Hepatocyte (in vitro differentiated cells): Measurements from ENCODE around the gene MAP2K2.

Experiments
- EZH2phosphoT487 ChIP-seq: fragments of 200-600 bp; sonication (generic); IDR thresholded peaks from one replicate; pipeline ENCODE4 v1.6.1; 2018; ENCODE audit warnings: antibody characterized with exemption, mild to moderate bottlenecking, low read depth, moderate library complexity; ENCODE audit not compliant: unreplicated experiment, severe bottlenecking
- TF ChIP-seq, protein P1 (sequence below): fragments of 200-600 bp; sonication (generic); IDR thresholded peaks from 2 replicates; pipeline ENCODE4 v1.5.1; 2016; ENCODE audit warnings: antibody characterized with exemption, mild to moderate bottlenecking; ENCODE audit not compliant: poor library complexity

DNA sequence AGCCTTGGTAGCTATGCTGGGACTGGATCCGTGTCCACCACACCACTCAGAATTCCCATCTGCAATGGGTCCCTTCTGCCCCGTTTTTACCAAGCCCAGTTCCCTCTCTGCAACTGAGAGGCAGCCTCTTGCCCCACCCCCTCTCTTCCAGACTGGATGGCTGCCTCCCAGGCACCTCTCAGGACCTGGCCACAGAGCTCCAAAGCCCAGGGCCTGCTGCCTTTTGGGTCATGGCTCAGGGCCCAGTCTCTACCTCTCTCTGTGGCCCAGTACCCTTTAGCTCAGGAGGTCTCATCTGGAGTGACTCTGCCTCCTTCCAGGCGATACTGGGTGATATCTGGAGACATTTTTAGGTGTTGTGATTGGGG lies 46.9 kb downstream of the MAP2K2 start:
- TF ChIP-seq, protein P1, sequence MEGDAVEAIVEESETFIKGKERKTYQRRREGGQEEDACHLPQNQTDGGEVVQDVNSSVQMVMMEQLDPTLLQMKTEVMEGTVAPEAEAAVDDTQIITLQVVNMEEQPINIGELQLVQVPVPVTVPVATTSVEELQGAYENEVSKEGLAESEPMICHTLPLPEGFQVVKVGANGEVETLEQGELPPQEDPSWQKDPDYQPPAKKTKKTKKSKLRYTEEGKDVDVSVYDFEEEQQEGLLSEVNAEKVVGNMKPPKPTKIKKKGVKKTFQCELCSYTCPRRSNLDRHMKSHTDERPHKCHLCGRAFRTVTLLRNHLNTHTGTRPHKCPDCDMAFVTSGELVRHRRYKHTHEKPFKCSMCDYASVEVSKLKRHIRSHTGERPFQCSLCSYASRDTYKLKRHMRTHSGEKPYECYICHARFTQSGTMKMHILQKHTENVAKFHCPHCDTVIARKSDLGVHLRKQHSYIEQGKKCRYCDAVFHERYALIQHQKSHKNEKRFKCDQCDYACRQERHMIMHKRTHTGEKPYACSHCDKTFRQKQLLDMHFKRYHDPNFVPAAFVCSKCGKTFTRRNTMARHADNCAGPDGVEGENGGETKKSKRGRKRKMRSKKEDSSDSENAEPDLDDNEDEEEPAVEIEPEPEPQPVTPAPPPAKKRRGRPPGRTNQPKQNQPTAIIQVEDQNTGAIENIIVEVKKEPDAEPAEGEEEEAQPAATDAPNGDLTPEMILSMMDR = no peak
- no peak for TF ChIP-seq EZH2phosphoT487
